PC-3 (cell line): ENCODE data around the gene NINL.

Experiments
- CTCF ChIP-seq: fragments of 300-600 bp; sonication (generic); conservative IDR thresholded peaks from 2 replicates; pipeline ENCODE4 v1.5.1; 2017; ENCODE audit warnings: antibody characterized with exemption, low read depth, mild to moderate bottlenecking, low read length
- EZH2 ChIP-seq: fragments of 300-600 bp; sonication (generic); IDR thresholded peaks from one replicate; pipeline ENCODE4 v1.6.1; 2017; ENCODE audit warnings: antibody characterized with exemption, mild to moderate bottlenecking, low read length; ENCODE audit not compliant: unreplicated experiment
- EZH2phosphoT487 ChIP-seq: fragments of 300-600 bp; sonication (generic); IDR thresholded peaks from 2 replicates; pipeline ENCODE4 v1.6.1; 2018; ENCODE audit warnings: mild to moderate bottlenecking, antibody characterized with exemption, low read length, borderline replicate concordance

- TF ChIP-seq EZH2 (no peak), CTCF (no peak), EZH2phosphoT487 (no peak)
Measured at GRCh38 chr20:25571240-25571639, 14.1 kb downstream of the NINL start.
